ENCODE measurements around the gene MBTPS2.

GRCh38 chrX:21800344-21800770, 39.1 kb upstream of the MBTPS2 start:
- TF ChIP-seq, protein P1, sequence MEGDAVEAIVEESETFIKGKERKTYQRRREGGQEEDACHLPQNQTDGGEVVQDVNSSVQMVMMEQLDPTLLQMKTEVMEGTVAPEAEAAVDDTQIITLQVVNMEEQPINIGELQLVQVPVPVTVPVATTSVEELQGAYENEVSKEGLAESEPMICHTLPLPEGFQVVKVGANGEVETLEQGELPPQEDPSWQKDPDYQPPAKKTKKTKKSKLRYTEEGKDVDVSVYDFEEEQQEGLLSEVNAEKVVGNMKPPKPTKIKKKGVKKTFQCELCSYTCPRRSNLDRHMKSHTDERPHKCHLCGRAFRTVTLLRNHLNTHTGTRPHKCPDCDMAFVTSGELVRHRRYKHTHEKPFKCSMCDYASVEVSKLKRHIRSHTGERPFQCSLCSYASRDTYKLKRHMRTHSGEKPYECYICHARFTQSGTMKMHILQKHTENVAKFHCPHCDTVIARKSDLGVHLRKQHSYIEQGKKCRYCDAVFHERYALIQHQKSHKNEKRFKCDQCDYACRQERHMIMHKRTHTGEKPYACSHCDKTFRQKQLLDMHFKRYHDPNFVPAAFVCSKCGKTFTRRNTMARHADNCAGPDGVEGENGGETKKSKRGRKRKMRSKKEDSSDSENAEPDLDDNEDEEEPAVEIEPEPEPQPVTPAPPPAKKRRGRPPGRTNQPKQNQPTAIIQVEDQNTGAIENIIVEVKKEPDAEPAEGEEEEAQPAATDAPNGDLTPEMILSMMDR (IDR thresholded peaks at IDR 0.05; ENCODE audit: low read depth, low read length, poor library complexity, severe bottlenecking), result no peak
- TF ChIP-seq EZH2phosphoT487 (IDR thresholded peaks at IDR 0.05; ENCODE audit: borderline replicate concordance, low read length), result no peak

All from DOHH2 (cell line).